Right renal cortex interstitium (tissue), 3 donors: Measurements from ENCODE around the gene CHST11. TPM values are rescaled to one million over a fixed set of nuclear protein-coding genes. Genes with fewer than 3 reads are reported as not detected.
A peak's percentile ranks its signal among the peaks of the same experiment; 100 is the strongest.

ENCODE experiments used
- DNase-seq, 3 donors: peaks; one replicate each; pipeline ENCODE4 v3.0.0-alpha.2; 2013; ENCODE audit warnings: low read depth in 3 of 3, low spot score in 2 of 3
- polyA plus RNA-seq, 3 donors: library from polyadenylated mRNA; unstranded; fragments of 120-200 nt; gene quantifications; one replicate each; pipeline ENCODE4 v1.2.1, GENCODE V29; 2013; ENCODE audit not compliant: insufficient read length in 3 of 3

CHST11 gene
- polyA plus RNA-seq, 3 donors = 7.3 to 8.6 (median 8.0) TPM

- DNase-seq = no peak
Measured at GRCh38 chr12:104576187-104576778, 119.5 kb downstream of the CHST11 start.

GRCh38 chr12:104576980-104577580 is 120.3 kb downstream of the CHST11 start:
- no peak for DNase-seq

- no peak for DNase-seq
Measured at GRCh38 chr12:104577581-104577981, 120.8 kb downstream of the CHST11 start.

- no peak for DNase-seq
Measured at GRCh38 chr12:104578453-104578852, 121.7 kb downstream of the CHST11 start.

GRCh38 chr12:104579718-104580495 is 123.2 kb downstream of the CHST11 start:
- no peak for DNase-seq

GRCh38 chr12:104581005-104581570 is 124.3 kb downstream of the CHST11 start:
- no peak for DNase-seq

GRCh38 chr12:104582739-104583138 is 126.0 kb downstream of the CHST11 start:
- DNase-seq = no peak

- DNase-seq = no peak
Measured at GRCh38 chr12:104583301-104583700, 126.6 kb downstream of the CHST11 start.

- DNase-seq = no peak
Measured at GRCh38 chr12:104585448-104586055, 128.8 kb downstream of the CHST11 start.

GRCh38 chr12:104586351-104586919 is 129.7 kb downstream of the CHST11 start:
- DNase-seq = peak in 2 of 3 donors; percentile 27 to 47

- DNase-seq = no peak
Measured at GRCh38 chr12:104588047-104588920, 131.5 kb downstream of the CHST11 start.

GRCh38 chr12:104588921-104589590 is 132.3 kb downstream of the CHST11 start:
- DNase-seq = no peak

GRCh38 chr12:104590022-104590421 is 133.3 kb downstream of the CHST11 start:
- DNase-seq = no peak

GRCh38 chr12:104591257-104591885 is 134.6 kb downstream of the CHST11 start:
- no peak for DNase-seq

GRCh38 chr12:104593482-104593881 is 136.7 kb downstream of the CHST11 start:
- no peak for DNase-seq

GRCh38 chr12:104596134-104596799 is 139.5 kb downstream of the CHST11 start:
- DNase-seq = no peak

GRCh38 chr12:104596898-104597843 is 140.4 kb downstream of the CHST11 start:
- DNase-seq = no peak
